Lung (tissue), 12 donors: ENCODE measurements around the gene CWF19L2. TPM values are rescaled to one million over a fixed set of nuclear protein-coding genes. Genes with fewer than 3 reads are reported as not detected.

Source experiments
- ATAC-seq: fragments of 200-7000 bp; cut with Tn5 transposase; one replicate; pipeline ENCODE4 v1.9.1; 2020; ENCODE audit warnings: moderate number of reproducible peaks; ENCODE audit not compliant: insufficient read depth, low FRiP score
- DNase-seq, 3 donors: peaks; one replicate each; pipeline ENCODE4 v3.0.0-alpha.2; 2013 to 2017
- H3K27ac ChIP-seq, 2 donors: one replicate each; pipeline ENCODE4 v1.5.1; 2013; ENCODE audit warnings: mild to moderate bottlenecking in 2 of 2, moderate library complexity in 2 of 2, control low read depth in 1 of 2, inconsistent platforms in 1 of 2, low read depth in 1 of 2, low read length in 1 of 2
- H3K27me3 ChIP-seq, 3 donors: one replicate each; pipeline ENCODE4 v1.5.1; 2013; ENCODE audit warnings: low read length in 2 of 3; ENCODE audit not compliant: control insufficient read depth in 3 of 3, insufficient read depth in 3 of 3
- H3K36me3 ChIP-seq, 4 donors: one replicate each; pipeline ENCODE4 v1.5.1; 2013; ENCODE audit warnings: low read length in 4 of 4, mild to moderate bottlenecking in 1 of 4, moderate library complexity in 1 of 4; ENCODE audit not compliant: control insufficient read depth in 4 of 4, insufficient read depth in 4 of 4
- H3K4me1 ChIP-seq, 5 donors: one replicate each; pipeline ENCODE4 v1.5.1; 2013; ENCODE audit warnings: low read length in 5 of 5, mild to moderate bottlenecking in 2 of 5, moderate library complexity in 1 of 5; ENCODE audit not compliant: control insufficient read depth in 5 of 5, insufficient read depth in 5 of 5
- H3K4me3 ChIP-seq: one replicate; pipeline ENCODE4 v1.5.1; 2013; ENCODE audit warnings: mild to moderate bottlenecking, control low read depth, moderate library complexity
- H3K9ac ChIP-seq, 2 donors: one replicate each; pipeline ENCODE4 v1.5.1; 2013; ENCODE audit warnings: low read length in 2 of 2, control low read depth in 1 of 2; ENCODE audit not compliant: insufficient read depth in 1 of 2
- H3K9me3 ChIP-seq, 4 donors: one replicate each; pipeline ENCODE4 v1.5.1; 2013; ENCODE audit warnings: low read length in 3 of 4, mild to moderate bottlenecking in 1 of 4, moderate library complexity in 1 of 4; ENCODE audit not compliant: control insufficient read depth in 4 of 4, insufficient read depth in 3 of 4
- WGBS, 2 donors: extraction: QIAGEN DNeasy Blood & Tissue Kit; methylation state at CpG; one replicate each; pipeline ENCODE4 v1.1.7; 2013; 5-methylcytosine and 5-hydroxymethylcytosine counted together
- polyA plus RNA-seq, 2 donors: library from polyadenylated mRNA; stranded (reverse); fragments of 200-250 nt; gene quantifications; one replicate each; pipeline ENCODE4 v1.2.1, GENCODE V29; 2013
- total RNA-seq, 2 donors: library from RNA; depleted of rRNA in 1 of 2; stranded (reverse); fragments of >200 nt in 1 of 2; gene quantifications; one replicate each; pipeline ENCODE4 v1.2.1, GENCODE V29; 2014 to 2021
- TF ChIP-seq, protein P1 (sequence below): IDR thresholded peaks from 2 replicates; pipeline ENCODE4 v1.5.1; 2012; ENCODE audit warnings: mild to moderate bottlenecking; ENCODE audit errors: control extremely low read depth, extremely low read depth
- donor health status: control.
- donor health status: control.
- donor health status: Bipolar disorder and iron deficiency.
- donor health status: healthy.
- donor health status: DM: yes; HTN: yes; CAD: no.

Gene CWF19L2
- total and polyA plus RNA-seq, 4 donors: 4.1 to 31.8 (median 7.9) TPM

DNA sequence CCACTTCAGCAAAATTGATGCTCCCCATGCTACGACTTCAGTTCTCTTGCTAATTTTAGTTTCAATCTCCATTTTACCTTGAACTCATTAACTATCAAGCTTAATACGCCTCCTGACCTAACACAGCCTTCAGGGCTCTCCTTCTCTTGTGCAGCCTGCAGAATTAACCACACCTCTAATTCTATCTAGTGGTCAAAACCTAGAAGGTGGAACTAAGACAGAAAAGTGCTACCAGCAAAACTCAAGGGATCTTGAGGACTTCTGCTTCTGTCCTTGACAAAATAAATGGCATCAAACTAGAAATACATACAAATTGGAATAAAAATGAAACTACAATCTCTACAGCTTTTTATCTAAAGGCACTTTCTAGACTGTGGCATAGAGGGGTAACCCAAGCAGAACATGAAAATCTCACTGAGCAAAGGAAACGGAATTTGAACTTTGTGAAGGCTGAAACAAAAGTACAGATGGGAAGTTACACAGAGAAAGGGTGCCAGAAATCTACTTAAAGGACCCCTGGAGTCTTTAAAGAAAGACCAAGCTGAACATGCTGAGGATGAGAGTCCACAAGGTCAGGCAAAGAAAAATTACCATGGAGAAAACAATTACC is 10.7 kb downstream of the CWF19L2 start:
- H3K4me3 ChIP-seq: no peak overlapping the region

DNA sequence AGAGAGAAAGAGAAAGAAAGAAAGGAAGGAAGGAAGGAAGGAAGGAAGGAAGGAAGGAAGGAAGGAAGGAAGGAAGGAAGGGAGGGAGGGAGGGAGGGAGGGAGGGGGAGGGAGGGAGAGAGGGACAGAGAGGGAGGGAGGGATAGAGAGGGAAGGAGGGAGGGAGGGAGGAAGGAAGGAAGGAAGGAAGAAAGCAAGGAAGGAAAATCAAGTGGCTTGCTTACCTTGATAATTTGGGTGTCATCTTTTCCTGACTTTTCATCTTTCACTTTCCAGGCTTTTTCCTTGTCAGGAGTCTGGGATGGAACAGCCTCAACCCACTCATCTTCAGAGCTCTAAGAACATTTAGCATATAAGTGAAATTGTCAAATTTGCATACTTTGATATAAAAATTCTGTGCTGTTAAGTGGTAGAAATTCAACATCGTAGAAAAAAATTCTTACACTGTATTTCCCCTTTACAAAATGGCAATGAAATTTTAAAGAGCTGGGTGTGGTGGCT is 14.9 kb downstream of the CWF19L2 start:
- Histone ChIP-seq H3K4me1 (peaks cover 0 to 2% (median 0%) of the 10 kb centered on the region in 5 donors), H3K27me3 (no peaks in the 10 kb centered on the region), H3K36me3 (peaks cover 12 to 30% (median 17%) of the 10 kb centered on the region in 4 donors), H3K9ac (no peak overlapping the region), H3K9me3 (no peaks in the 10 kb centered on the region), H3K4me3 (no peak overlapping the region), H3K27ac (no peak overlapping the region)
- DNase-seq (no peak), ATAC-seq (no peak)
- TF ChIP-seq, protein P1, sequence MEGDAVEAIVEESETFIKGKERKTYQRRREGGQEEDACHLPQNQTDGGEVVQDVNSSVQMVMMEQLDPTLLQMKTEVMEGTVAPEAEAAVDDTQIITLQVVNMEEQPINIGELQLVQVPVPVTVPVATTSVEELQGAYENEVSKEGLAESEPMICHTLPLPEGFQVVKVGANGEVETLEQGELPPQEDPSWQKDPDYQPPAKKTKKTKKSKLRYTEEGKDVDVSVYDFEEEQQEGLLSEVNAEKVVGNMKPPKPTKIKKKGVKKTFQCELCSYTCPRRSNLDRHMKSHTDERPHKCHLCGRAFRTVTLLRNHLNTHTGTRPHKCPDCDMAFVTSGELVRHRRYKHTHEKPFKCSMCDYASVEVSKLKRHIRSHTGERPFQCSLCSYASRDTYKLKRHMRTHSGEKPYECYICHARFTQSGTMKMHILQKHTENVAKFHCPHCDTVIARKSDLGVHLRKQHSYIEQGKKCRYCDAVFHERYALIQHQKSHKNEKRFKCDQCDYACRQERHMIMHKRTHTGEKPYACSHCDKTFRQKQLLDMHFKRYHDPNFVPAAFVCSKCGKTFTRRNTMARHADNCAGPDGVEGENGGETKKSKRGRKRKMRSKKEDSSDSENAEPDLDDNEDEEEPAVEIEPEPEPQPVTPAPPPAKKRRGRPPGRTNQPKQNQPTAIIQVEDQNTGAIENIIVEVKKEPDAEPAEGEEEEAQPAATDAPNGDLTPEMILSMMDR: no peak
- 94 to 96% methylated on average over 1 of the region's 1 CpG for WGBS, 2 donors

More for the DNA sequence above, 10.7 kb downstream of the CWF19L2 start:
- no peaks in the 10 kb centered on the region for H3K27me3 ChIP-seq
- DNase-seq: no peak
- no peak overlapping the region for H3K9ac ChIP-seq
- TF ChIP-seq, protein P1: no peak
- WGBS, 2 donors: 95 to 99% methylated on average over 3 of the region's 3 CpGs
- H3K27ac ChIP-seq: no peak overlapping the region
- ATAC-seq: no peak
- H3K4me1 ChIP-seq: no peaks in the 10 kb centered on the region
- H3K36me3 ChIP-seq: peaks cover 6 to 10% (median 8%) of the 10 kb centered on the region in 4 donors
- H3K9me3 ChIP-seq: no peaks in the 10 kb centered on the region

DNA sequence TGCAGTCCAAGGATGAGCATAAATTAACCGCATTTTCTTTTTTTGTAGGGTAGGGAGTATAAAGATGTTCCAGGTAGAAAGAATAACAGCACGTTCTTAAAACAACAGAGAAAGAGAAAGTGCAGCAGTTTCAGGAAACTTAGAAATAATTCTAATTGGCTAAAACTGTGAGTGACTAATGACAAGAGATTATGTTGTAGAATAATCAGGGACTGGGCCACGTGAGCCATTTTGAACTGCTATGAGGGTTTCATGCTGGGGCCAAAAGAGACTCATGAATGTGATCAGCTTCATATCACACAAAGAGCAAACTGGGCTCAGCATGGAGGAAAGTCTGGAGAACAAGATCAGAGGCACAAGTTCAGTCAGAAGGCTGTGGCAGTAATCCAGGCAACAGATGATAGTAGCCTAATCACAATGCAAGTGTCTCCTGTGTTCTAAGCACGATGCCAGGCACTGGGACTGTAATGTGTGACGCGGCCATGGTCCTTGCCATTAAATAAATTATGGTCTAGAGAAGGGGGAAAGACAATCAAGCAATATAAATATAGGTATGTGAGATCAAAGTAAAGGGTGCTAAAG is 17.9 kb downstream of the CWF19L2 start:
- H3K36me3 ChIP-seq: peaks cover 12 to 28% (median 15%) of the 10 kb centered on the region in 4 donors
- H3K27me3 ChIP-seq: no peaks in the 10 kb centered on the region
- peaks cover 0 to 2% (median 0%) of the 10 kb centered on the region in 5 donors for H3K4me1 ChIP-seq
- no peak for ATAC-seq
- no peak overlapping the region for H3K27ac ChIP-seq
- TF ChIP-seq, protein P1: no peak
- WGBS, 2 donors: 82 to 94% methylated on average over 6 of the region's 6 CpGs
- no peaks in the 10 kb centered on the region for H3K9me3 ChIP-seq
- no peak overlapping the region for H3K9ac ChIP-seq
- DNase-seq: no peak
- no peak overlapping the region for H3K4me3 ChIP-seq
